Heart left ventricle (tissue), 16 donors: ENCODE results near the gene GGT5. TPM values are rescaled to one million over a fixed set of nuclear protein-coding genes. Genes with fewer than 3 reads are reported as not detected.

Source experiments
- ATAC-seq, 4 donors: fragments of 200-7000 bp; cut with Tn5 transposase; one replicate each; pipeline ENCODE4 v1.9.1; 2020 to 2022; ENCODE audit warnings: moderate library complexity in 4 of 4, mild to moderate bottlenecking in 3 of 4, moderate number of reproducible peaks in 1 of 4
- DNase-seq, 5 donors: peaks; one replicate each; pipeline ENCODE4 v3.0.0-alpha.2; 2020
- H3K27ac ChIP-seq, 12 donors: fragments of 200-600 bp; sonication (generic) in 4 of 12; one replicate each; pipeline versions ENCODE4 v1.5.0 to v1.8.0; 2016 to 2022; ENCODE audit warnings: mild to moderate bottlenecking in 2 of 12
- H3K27me3 ChIP-seq, 9 donors: fragments of 200-600 bp; sonication (generic) in 2 of 9; one replicate each; pipeline versions ENCODE4 v1.5.1 to v1.8.0; 2016 to 2022; ENCODE audit warnings: mild to moderate bottlenecking in 3 of 9
- H3K36me3 ChIP-seq, 9 donors: fragments of 200-600 bp; sonication (generic) in 2 of 9; one replicate each; pipeline versions ENCODE4 v1.5.0 to v1.8.0; 2018 to 2022; ENCODE audit warnings: mild to moderate bottlenecking in 2 of 9
- H3K4me1 ChIP-seq, 12 donors: fragments of 200-600 bp; sonication (generic) in 4 of 12; one replicate each; pipeline versions ENCODE4 v1.5.0 to v1.8.0; 2016 to 2022; ENCODE audit warnings: mild to moderate bottlenecking in 3 of 12
- H3K4me3 ChIP-seq, 12 donors: fragments of 200-600 bp; sonication (generic) in 4 of 12; one replicate each; pipeline versions ENCODE4 v1.5.0 to v1.8.0; 2017 to 2022; ENCODE audit warnings: mild to moderate bottlenecking in 9 of 12, moderate library complexity in 4 of 12
- H3K9me3 ChIP-seq, 12 donors: fragments of 200-600 bp; sonication (generic) in 4 of 12; one replicate each; pipeline versions ENCODE4 v1.5.0 to v1.8.0; 2016 to 2022; ENCODE audit warnings: mild to moderate bottlenecking in 1 of 12
- POLR2A ChIP-seq, 2 donors: fragments of 450-650 bp; IDR thresholded peaks; one replicate each; pipeline ENCODE4 v1.6.1; 2017; ENCODE audit warnings: antibody characterized with exemption in 2 of 2, mild to moderate bottlenecking in 2 of 2, moderate library complexity in 2 of 2
- WGBS, 4 donors: extraction: QIAGEN DNeasy Blood & Tissue Kit in 2 of 4; methylation state at CpG; one replicate each; pipeline versions ENCODE4 v1.1.5 to v1.1.7; 2013 to 2018; 5-methylcytosine and 5-hydroxymethylcytosine counted together
- intact Hi-C, 10 donors: fragments of 100-400 bp; cut with DNase I; formaldehyde crosslinking; loops; one replicate each; pipeline versions ENCODE4 v1.11.1 to v1.14.2; 2022
- polyA plus RNA-seq, 2 donors: library from polyadenylated mRNA; stranded (reverse); fragments of 200-250 nt; gene quantifications; one replicate each; pipeline ENCODE4 v1.2.3, GENCODE V29; 2013
- total RNA-seq, 9 donors: library from RNA; depleted of rRNA in 2 of 9; stranded (reverse); fragments of >200 nt in 2 of 9; fragmentation: NEBNext Ultra II Directional in 3 of 9; extraction: Animal tissue kit (Norgen Biotek cat#: 25700) in 3 of 9; gene quantifications; one replicate each; pipeline versions ENCODE4 v1.1.0 to v1.2.4, GENCODE V29; 2016 to 2023
- TF ChIP-seq, protein P1 (sequence below), 12 donors: fragments of 200-600 bp; sonication (generic) in 4 of 12; IDR thresholded peaks; one replicate each; pipeline versions ENCODE4 v1.5.0 to v1.8.0; 2018 to 2022; ENCODE audit warnings: antibody characterized with exemption in 12 of 12, mild to moderate bottlenecking in 5 of 12
- donor health status: ischemic (EF 13 %, LVEDD 7.1; RV severe dilation, severe dysfunction).
- donor health status: healthy with polysubstance abuse.
- donor health status: DM: no; HTN: yes; CAD: no.
- donor health status: DM: no; HTN: no; CAD: no.
- donor health status: ischemic (EF 25% LVEDD 6.9; RV normal size, moderate dysfunction).
- donor health status: ischemic (EF 25% LVEDD 5.7; RV mildly dilated, moderate dysfunction).
- donor health status: healthy.
- donor health status: DM: yes; HTN: yes; CAD: no.
- donor health status: ischemic (EF 35%, LVEDD 5.7; RV mildly dilated, moderate dysfunction).
- donor health status: nonischemic (EF 11% LVEDD 7.7; RV severe dilation, severe dysfunction).
- donor health status: DM: yes; HTN: yes; CAD: no.
- donor health status: PGD.
- donor health status: ischemic (EF 29% LVEDD 5.4; RV normal size, mild dysfunction).
- donor health status: nonischemic (EF 23%, LVEDD 6.1; RV moderate dilation, normal function).

Gene GGT5
- total and polyA plus RNA-seq, 11 donors, result 6.1 to 71.5 (median 19.6) TPM

DNA sequence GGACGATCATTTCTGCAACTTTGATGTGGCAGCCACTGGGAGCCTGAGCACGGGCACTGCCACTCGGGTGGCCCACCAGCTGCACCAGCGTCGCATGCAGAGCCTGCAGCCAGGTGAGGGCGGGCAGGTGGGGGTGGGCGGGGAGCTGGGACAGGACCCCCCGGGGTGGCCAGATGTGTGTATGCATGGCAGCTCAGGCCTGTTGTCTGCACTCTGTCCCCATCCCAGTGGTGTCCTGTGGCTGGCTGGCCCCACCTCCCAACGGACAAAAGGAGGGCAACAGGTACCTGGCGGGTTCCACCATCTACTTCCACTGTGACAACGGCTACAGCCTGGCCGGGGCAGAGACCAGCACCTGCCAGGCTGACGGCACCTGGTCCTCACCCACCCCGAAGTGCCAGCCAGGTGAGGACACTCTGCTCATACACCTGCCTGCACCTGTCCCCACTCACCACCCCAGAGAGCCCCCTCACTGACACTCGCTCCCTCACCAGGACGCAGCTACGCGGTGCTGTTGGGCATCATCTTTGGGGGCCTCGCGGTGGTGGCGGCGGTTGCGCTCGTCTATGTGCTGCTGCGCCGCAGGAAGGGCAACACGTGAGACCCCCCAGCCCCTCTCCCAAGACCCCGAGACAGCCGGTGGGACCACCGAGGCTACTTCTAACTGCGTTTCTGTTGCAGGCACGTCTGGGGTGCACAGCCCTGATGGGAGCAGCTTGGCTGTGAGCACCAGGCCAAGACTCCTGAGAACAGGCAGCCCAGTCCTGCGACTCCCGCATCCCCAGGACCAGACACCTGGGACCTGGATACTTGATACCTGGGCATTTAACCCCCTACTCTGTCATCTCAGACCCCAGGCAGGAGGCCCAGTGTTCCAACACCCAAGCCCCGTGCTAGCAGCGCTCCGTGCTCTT, 56.9 kb downstream of the GGT5 start:
- intact Hi-C loops, result loop anchor here (2.0 to 10.0 kb wide), 5 partner anchors 59 to 337 kb away; partner anchors contain the start of gene GGT5 (in 2 of the 10)
- Histone ChIP-seq H3K4me3 (no peak overlapping the region), H3K27me3 (no peaks in the 10 kb centered on the region), H3K4me1 (peaks cover 0 to 20% (median 11%) of the 10 kb centered on the region in 12 donors), H3K9me3 (no peaks in the 10 kb centered on the region), H3K27ac (no peak overlapping the region), H3K36me3 (peaks cover 0 to 5% (median 0%) of the 10 kb centered on the region in 9 donors)
- ATAC-seq, result no peak
- TF ChIP-seq POLR2A (IDR thresholded peaks at IDR 0.05), result no peak
- TF ChIP-seq, protein P1, sequence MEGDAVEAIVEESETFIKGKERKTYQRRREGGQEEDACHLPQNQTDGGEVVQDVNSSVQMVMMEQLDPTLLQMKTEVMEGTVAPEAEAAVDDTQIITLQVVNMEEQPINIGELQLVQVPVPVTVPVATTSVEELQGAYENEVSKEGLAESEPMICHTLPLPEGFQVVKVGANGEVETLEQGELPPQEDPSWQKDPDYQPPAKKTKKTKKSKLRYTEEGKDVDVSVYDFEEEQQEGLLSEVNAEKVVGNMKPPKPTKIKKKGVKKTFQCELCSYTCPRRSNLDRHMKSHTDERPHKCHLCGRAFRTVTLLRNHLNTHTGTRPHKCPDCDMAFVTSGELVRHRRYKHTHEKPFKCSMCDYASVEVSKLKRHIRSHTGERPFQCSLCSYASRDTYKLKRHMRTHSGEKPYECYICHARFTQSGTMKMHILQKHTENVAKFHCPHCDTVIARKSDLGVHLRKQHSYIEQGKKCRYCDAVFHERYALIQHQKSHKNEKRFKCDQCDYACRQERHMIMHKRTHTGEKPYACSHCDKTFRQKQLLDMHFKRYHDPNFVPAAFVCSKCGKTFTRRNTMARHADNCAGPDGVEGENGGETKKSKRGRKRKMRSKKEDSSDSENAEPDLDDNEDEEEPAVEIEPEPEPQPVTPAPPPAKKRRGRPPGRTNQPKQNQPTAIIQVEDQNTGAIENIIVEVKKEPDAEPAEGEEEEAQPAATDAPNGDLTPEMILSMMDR (IDR thresholded peaks at IDR 0.05), result no peak
- WGBS, 4 donors, result 93 to 95% (median 94%) methylated on average over 28 to 37 of the region's 37 CpGs
- peak in 2 of 5 donors; percentile 15 to 18 for DNase-seq

DNA sequence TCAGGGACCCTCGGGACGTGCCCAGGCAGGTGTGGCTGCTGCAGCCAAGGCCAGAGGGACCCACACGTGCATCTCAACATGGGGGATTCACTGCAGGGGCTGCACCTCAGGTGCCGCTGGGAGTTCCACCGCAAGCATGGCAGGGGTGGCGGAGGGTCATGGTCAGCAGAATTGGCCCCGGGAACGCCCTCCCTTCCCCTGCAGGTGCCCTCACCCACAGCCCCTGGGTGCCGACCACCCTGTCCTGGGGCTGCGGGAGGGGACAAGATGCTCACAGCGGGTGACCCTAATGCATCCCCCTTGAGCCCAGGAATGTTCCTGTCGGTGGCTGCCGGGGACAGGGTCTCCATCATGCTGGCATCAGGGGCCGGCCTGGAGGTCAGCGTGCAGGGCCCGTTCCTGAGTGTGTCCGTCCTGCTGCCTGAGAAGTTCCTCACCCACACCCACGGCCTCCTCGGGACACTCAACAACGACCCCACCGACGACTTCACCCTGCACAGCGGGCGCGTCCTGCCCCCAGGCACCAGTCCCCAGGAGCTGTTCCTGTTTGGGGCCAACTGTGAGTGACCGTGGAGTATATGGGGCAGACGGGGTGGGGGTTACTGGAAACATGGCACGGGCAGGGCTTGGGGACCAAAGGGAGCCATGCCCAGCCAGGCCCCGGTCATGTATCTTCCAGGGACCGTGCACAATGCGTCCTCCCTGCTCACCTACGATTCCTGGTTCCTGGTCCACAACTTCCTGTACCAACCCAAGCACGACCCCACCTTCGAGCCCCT, 57.8 kb downstream of the GGT5 start:
- intact Hi-C loops, result loop anchor here in 6 of 10 donors (5.0 to 10.0 kb wide), 4 partner anchors 60 to 338 kb away; partner anchors contain the start of gene GGT5 (in 2 of the 6)
- peak in 2 of 5 donors; percentile 16 to 22 for DNase-seq
- Histone ChIP-seq H3K4me1 (peaks cover 0 to 23% (median 13%) of the 10 kb centered on the region in 12 donors), H3K27ac (no peak overlapping the region), H3K9me3 (no peaks in the 10 kb centered on the region), H3K27me3 (no peaks in the 10 kb centered on the region), H3K4me3 (no peak overlapping the region), H3K36me3 (peaks cover 0 to 5% (median 0%) of the 10 kb centered on the region in 9 donors)
- ATAC-seq, result no peak
- 90 to 94% (median 93%) methylated on average over 11 to 34 of the region's 34 CpGs for WGBS, 4 donors
- TF ChIP-seq POLR2A (IDR thresholded peaks at IDR 0.05), result no peak
- TF ChIP-seq, protein P1 (IDR thresholded peaks at IDR 0.05), result no peak

DNA sequence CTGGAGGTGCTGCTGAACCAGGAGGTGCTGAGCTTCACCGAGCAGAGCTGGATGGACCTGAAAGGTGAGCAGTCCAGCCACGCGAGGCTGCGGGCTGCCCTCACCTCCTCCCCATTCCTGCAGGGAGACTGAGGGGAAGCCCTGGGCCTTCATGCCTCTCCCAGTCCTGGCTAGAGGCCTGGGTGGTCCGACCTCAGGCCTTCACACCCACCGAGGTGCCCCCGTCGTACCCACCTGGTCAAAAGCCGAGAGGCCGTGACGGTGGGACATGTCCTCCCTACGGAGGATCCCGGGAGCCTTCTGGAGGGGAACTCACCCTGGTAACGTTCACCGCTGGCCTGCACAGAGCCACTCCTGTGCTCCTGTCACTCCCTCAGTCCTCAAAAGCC, 58.5 kb downstream of the GGT5 start:
- no peak overlapping the region for H3K27ac ChIP-seq
- DNase-seq (peak in 2 of 5 donors; percentile 16 to 22), ATAC-seq (no peak)
- H3K9me3 ChIP-seq, result no peaks in the 10 kb centered on the region
- H3K27me3 ChIP-seq, result no peaks in the 10 kb centered on the region
- peaks cover 0 to 5% (median 0%) of the 10 kb centered on the region in 9 donors for H3K36me3 ChIP-seq
- intact Hi-C loops, result loop anchor here in 6 of 10 donors (5.0 to 10.0 kb wide), 4 partner anchors 61 to 338 kb away; partner anchors contain the start of gene GGT5 (in 2 of the 6)
- 92 to 100% (median 93%) methylated on average over 1 to 15 of the region's 15 CpGs for WGBS, 4 donors
- H3K4me3 ChIP-seq, result no peak overlapping the region
- peaks cover 0 to 29% (median 19%) of the 10 kb centered on the region in 12 donors for H3K4me1 ChIP-seq
- TF ChIP-seq, protein P1 (IDR thresholded peaks at IDR 0.05), result no peak
- no peak for TF ChIP-seq POLR2A (IDR thresholded peaks at IDR 0.05)
